ENCODE data around the gene SUV39H1.

- TF ChIP-seq CTCF (IDR thresholded peaks at IDR 0.05) (no peak), POLR2A (IDR thresholded peaks at IDR 0.05) (no peak)
Observed at GRCh38 chrX:48751343-48751742, 54.8 kb downstream of the SUV39H1 start.
